Glutamatergic neuron (in vitro differentiated cells): ENCODE results near the gene RPS21. TPM values are rescaled to one million over a fixed set of nuclear protein-coding genes. Genes with fewer than 3 reads are reported as not detected.

Experiments used
- DNase-seq: peaks from one replicate; pipeline ENCODE4 v3.0.0; 2022
- H3K27ac Mint-ChIP-seq: one replicate; pipeline ENCODE4 v1.8.0; 2020; ENCODE audit warnings: mild to moderate bottlenecking, mixed read lengths, inconsistent platforms; ENCODE audit not compliant: unreplicated experiment
- H3K27me3 Mint-ChIP-seq: one replicate; pipeline ENCODE4 v1.8.0; 2020; ENCODE audit warnings: mild to moderate bottlenecking, moderate library complexity, mixed read lengths, inconsistent platforms; ENCODE audit not compliant: unreplicated experiment
- H3K36me3 Mint-ChIP-seq: one replicate; pipeline ENCODE4 v1.8.0; 2020; ENCODE audit warnings: mild to moderate bottlenecking, mixed read lengths, inconsistent platforms; ENCODE audit not compliant: unreplicated experiment
- H3K4me1 Mint-ChIP-seq: one replicate; pipeline ENCODE4 v1.8.0; 2020; ENCODE audit warnings: mild to moderate bottlenecking, low read depth, mixed read lengths, inconsistent platforms; ENCODE audit not compliant: unreplicated experiment
- H3K4me3 Mint-ChIP-seq: one replicate; pipeline ENCODE4 v1.8.0; 2020; ENCODE audit warnings: mild to moderate bottlenecking, mixed read lengths, inconsistent platforms; ENCODE audit not compliant: unreplicated experiment
- H3K9me3 Mint-ChIP-seq: one replicate; pipeline ENCODE4 v1.8.0; 2020; ENCODE audit warnings: mild to moderate bottlenecking, moderate library complexity, mixed read lengths, inconsistent platforms; ENCODE audit not compliant: unreplicated experiment
- CTCF ChIP-seq: fragments of 200-600 bp; sonication (generic); IDR thresholded peaks from one replicate; pipeline ENCODE4 v1.5.0; 2021; ENCODE audit not compliant: partially characterized antibody, unreplicated experiment
- total RNA-seq: library from RNA; stranded (reverse); fragmentation: NEBNext Ultra II Directional; extraction: Animal tissue kit (Norgen Biotek cat#: 25700); gene quantifications from one replicate; pipeline ENCODE4 v1.2.1, GENCODE V29; 2021; ENCODE audit not compliant: unreplicated experiment

The RPS21 gene
- total RNA-seq, 1 donor from 2014 or later = 829 TPM

DNA sequence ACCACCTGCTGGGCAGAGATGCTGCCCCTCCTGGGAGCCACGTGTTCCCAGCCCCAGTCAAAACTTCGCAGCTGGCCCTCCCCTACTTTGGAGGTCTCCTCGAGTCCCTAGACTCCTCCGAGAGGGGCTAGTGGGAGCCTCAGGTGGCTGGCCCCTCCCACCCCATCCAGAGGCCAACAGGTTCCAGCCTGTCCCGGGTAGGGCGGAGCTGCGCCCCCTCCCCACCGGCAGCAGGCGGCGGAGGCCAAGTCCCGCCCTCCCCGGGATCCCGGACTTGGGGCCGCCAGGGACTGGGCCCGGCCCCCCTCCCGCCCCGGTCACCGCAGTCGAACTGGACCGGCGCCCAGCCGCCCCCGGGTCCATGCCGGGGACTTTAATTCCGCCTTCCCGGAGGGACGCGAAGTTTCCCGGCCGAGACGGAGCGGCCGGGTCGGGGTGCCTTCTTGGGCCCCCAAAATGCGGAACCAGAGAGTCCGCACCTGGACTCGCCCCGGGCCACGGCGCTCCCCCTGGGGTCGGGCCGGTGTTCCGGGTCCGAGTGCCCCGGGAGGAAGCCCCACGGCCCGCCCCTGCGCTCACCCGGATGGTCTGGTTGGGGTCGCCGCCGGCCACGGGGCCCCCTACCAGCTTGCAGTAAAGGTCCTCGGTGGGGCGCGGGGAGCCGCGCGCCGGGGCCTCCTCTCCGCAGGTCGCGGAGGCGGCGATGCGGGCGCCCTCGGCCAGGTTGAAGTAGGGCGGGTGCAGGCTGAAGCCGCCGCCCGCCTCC, 20.4 kb upstream of the RPS21 start:
- Mint-ChIP-seq H3K4me3 (peak overlapping the region; percentile 84), H3K9me3 (peaks cover 6% of the 10 kb centered on the region), H3K36me3 (no peaks in the 10 kb centered on the region), H3K27me3 (peaks cover 10% of the 10 kb centered on the region), H3K27ac (no peak overlapping the region), H3K4me1 (peaks cover 8% of the 10 kb centered on the region)
- no peak for TF ChIP-seq CTCF
- DNase-seq = peak; percentile 52

DNA sequence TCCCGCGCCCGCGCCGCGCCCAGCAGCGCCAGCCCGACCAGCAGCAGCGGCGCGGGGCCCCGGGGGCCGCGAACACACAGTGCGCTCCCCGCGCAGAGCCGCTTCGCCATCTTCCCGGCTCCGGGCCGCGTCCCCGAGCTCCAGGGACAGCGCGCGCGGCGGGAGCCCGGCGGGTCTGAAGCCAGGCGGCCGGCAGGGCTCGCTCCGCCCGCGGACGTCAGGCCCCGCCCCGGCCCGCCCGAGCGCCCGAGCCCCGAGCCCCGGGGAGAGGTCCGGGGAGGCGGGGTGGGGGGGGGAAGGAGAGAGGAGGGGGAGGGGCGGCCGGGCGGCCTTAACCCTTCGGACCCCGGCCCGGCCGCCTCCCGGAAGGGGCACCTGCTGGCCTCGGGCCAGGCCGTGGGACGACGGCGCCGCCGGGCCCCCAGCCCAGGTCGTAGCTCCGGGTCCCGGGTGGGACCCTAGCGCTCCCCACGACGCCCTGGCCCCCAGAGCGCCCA, 19.7 kb upstream of the RPS21 start, which contains the start of gene LAMA5:
LAMA5 (minus strand) TSS at position 177 of the 497 bp plus-strand sequence; CDS start at position 110, 67 bp downstream.
- H3K27me3 Mint-ChIP-seq = peaks cover 10% of the 10 kb centered on the region

GRCh38 chr20:62367633-62368391, 19.1 kb upstream of the RPS21 start:
- H3K4me1 Mint-ChIP-seq = peaks cover 5% of the 10 kb centered on the region
- H3K27me3 Mint-ChIP-seq = peaks cover 11% of the 10 kb centered on the region
- no peak for TF ChIP-seq CTCF
- peak; percentile 77 for DNase-seq
- H3K27ac Mint-ChIP-seq = peak overlapping the region; percentile 84
- H3K36me3 Mint-ChIP-seq = peaks cover 1% of the 10 kb centered on the region
- peaks cover 6% of the 10 kb centered on the region for H3K9me3 Mint-ChIP-seq
- peak overlapping the region; percentile 69 for H3K4me3 Mint-ChIP-seq

More for the DNA sequence above, 19.7 kb upstream of the RPS21 start, which contains the start of gene LAMA5:
- no peaks in the 10 kb centered on the region for H3K36me3 Mint-ChIP-seq
- H3K9me3 Mint-ChIP-seq = peaks cover 6% of the 10 kb centered on the region
- H3K4me1 Mint-ChIP-seq = peaks cover 8% of the 10 kb centered on the region
- H3K27ac Mint-ChIP-seq = peak within 1 kb of the TSS; percentile 64
- no peak for TF ChIP-seq CTCF
- peak; percentile 86 for DNase-seq
- H3K4me3 Mint-ChIP-seq = peak within 1 kb of the TSS; percentile 84

- Mint-ChIP-seq H3K4me1 (peaks cover 9% of the 10 kb centered on the region), H3K9me3 (peaks cover 10% of the 10 kb centered on the region), H3K27me3 (peaks cover 14% of the 10 kb centered on the region), H3K4me3 (peak overlapping the region; percentile 69), H3K27ac (peak overlapping the region; percentile 84), H3K36me3 (peaks cover 4% of the 10 kb centered on the region)
- peak; percentile 82 for DNase-seq
- no peak for TF ChIP-seq CTCF
These were observed 18.4 kb upstream of the RPS21 start for GRCh38 chr20:62368392-62368975.
